RWPE1 (cell line): ENCODE measurements around the gene ABCA2.
A peak's percentile ranks its signal among the peaks of the same experiment; 100 is the strongest.

ENCODE experiments used
- CTCF ChIA-PET: fragments of 350-600 bp; sonication (Branson Sonifier 250); formaldehyde crosslinking; extraction: SDS; loops from one replicate; lab custom pipeline; 2021; lab: Yijun Ruan, JAX
- POLR2A ChIA-PET: fragments of 400-600 bp; formaldehyde crosslinking; extraction: SDS; loops from one replicate; lab custom pipeline; 2020; ENCODE audit warnings: antibody characterized with exemption; ENCODE audit not compliant: low non-redundant PET; lab: Yijun Ruan, JAX
- DNase-seq: peaks from one replicate; pipeline ENCODE4 v3.0.0; 2012; ENCODE audit warnings: low spot score
- H3K27ac ChIP-seq: fragments of 450-650 bp; 2 replicates; pipeline ENCODE4 v1.5.1; 2017
- CTCF ChIP-seq: fragments of 450-650 bp; conservative IDR thresholded peaks from 2 replicates; pipeline ENCODE4 v1.5.1; 2017; ENCODE audit warnings: low read depth, mild to moderate bottlenecking

Gene ABCA2

GRCh38 chr9:137022662-137023008 is 5.4 kb downstream of the ABCA2 start:
- ChIA-PET CTCF (interaction anchor here (0.6 to 6.1 kb wide), 3 partner anchors 12 to 62 kb away, joined by 3 to 36 read pairs (median 7); no protein-coding TSS in a partner anchor), POLR2A (no interaction called here)

GRCh38 chr9:137021979-137022661 is 5.9 kb downstream of the ABCA2 start:
- ChIA-PET CTCF (interaction anchor here (0.6 to 6.1 kb wide), 3 partner anchors 13 to 63 kb away, joined by 3 to 36 read pairs (median 7); no protein-coding TSS in a partner anchor), POLR2A (interaction anchor here (0.6 kb wide), 1 partner anchor 205 kb away, joined by 3 read pairs; no protein-coding TSS in a partner anchor)
- TF ChIP-seq CTCF, result no peak
- H3K27ac ChIP-seq, result peak overlapping the region; percentile 81
- peak; percentile 95 for DNase-seq

More at GRCh38 chr9:137022662-137023008, 5.4 kb downstream of the ABCA2 start:
- peak overlapping the region; percentile 81 for H3K27ac ChIP-seq
- no peak for DNase-seq
- no peak for TF ChIP-seq CTCF

GRCh38 chr9:137021568-137021978 is 6.5 kb downstream of the ABCA2 start:
- ChIA-PET CTCF (interaction anchor here (0.7 to 6.1 kb wide), 3 partner anchors 13 to 76 kb away, joined by 4 to 36 read pairs (median 5); no protein-coding TSS in a partner anchor), POLR2A (interaction anchor here (0.6 kb wide), 1 partner anchor 205 kb away, joined by 3 read pairs; no protein-coding TSS in a partner anchor)
- no peak for DNase-seq
- TF ChIP-seq CTCF, result no peak
- peak overlapping the region; percentile 47 for H3K27ac ChIP-seq

- ChIA-PET POLR2A (interaction anchor here (0.6 kb wide), 2 partner anchors 61 to 204 kb away, joined by 3 to 4 read pairs; no protein-coding TSS in a partner anchor), CTCF (interaction anchor here (0.6 to 6.1 kb wide), 4 partner anchors 14 to 487 kb away, joined by 4 to 36 read pairs (median 5); no protein-coding TSS in a partner anchor)
- no peak for DNase-seq
- peak overlapping the region; percentile 47 for H3K27ac ChIP-seq
- no peak for TF ChIP-seq CTCF
Observed at GRCh38 chr9:137020771-137021567, 7.1 kb downstream of the ABCA2 start.

- no peak for TF ChIP-seq CTCF
- CTCF ChIA-PET, result interaction anchor here (0.6 to 6.1 kb wide), 3 partner anchors 9 to 77 kb away, joined by 3 to 36 read pairs (median 12); partner anchors contain the start of gene ABCA2
- POLR2A ChIA-PET, result interaction anchor here (0.6 kb wide), 1 partner anchor 9 kb away, joined by 3 read pairs; no protein-coding TSS in a partner anchor
- no peak overlapping the region; the same call in 1 of the 2 replicates for H3K27ac ChIP-seq
- DNase-seq, result no peak
Observed at GRCh38 chr9:137019891-137020683, 8.0 kb downstream of the ABCA2 start.
